Activated CD4-positive, alpha-beta T cell treated with anti-CD3 and anti-CD28 coated beads for 4 hours (primary cell): ENCODE results near the gene KITLG.
"Not testable (repeated sequence)": the region's sequence is repeated elsewhere in the genome, so short reads cannot be mapped to it uniquely, and the experiment has no call there.

ENCODE experiments used
- DNase-seq, 2 donors: peaks; one replicate each; pipeline ENCODE4 v3.0.0-alpha.2; 2020

KITLG gene

DNA sequence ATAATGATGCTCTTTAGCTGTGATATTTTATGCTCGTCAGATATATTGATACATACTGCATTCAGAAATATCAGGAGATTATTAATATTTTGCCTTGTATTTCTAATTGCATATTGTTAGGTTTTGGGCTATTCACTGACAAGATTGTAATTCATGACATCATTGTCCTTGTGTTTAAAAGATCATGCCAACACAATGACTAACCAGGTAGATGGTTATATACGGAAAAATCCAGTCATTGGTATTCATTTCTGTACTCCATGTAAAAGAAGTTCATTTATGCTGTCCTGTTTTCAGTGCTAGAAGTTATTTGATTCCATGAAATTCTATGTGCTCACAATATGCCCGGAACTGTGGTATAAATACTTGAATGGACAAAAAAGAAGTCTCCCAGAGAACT lies 107.5 kb downstream of the KITLG start:
- DNase-seq, result no peak

DNA sequence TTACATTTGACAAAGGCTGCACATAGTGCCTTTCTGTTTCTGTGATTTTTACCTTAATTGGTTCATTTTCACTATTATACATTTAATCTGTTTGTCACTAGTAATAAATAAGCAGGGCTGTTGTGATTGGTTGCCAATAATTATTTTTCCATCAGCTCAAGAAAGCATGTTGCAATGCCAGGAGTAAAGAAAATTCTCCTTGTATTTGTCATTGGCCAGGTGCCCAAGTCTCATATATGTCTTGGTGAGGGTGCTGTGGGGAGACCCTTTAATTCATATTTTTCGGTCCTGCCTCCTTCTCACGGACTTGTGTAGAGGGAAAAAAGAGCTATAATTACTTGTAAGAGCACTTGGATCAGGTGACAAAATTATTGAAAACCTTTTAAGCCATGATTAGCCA lies 108.0 kb downstream of the KITLG start:
- no peak for DNase-seq

DNA sequence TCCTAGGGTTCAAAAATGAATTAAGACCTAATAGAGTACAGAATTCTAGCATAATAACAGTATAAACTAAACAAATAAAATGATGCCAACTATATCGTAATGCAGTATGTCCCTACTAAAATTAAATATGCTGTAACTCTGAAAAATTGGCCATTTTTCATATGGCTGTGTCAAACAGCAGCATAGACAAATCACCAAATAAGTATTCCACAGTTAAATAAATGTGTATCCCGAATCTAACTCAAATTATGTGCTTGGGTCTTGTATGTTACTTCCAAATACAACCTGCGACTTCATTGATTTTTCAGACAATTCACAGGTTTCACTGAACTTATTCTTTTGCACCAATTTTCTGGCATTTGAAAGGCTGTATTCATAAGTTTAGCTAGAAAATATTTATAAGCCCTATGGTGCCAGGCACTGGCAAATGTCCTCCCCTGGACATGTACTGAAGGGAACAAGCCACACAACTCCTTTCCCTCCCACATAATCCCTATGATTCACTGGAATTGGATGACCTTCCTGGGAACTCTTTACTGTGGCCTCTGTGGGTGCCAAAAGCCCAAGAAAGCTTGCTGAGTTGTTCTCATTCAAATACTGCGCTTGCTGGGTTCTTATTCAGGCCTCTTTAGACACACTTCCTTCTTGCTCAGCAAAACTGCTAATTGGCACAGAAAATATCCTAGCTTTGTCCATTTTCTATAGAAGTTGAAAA lies 108.8 kb downstream of the KITLG start:
- DNase-seq, result no peak

DNA sequence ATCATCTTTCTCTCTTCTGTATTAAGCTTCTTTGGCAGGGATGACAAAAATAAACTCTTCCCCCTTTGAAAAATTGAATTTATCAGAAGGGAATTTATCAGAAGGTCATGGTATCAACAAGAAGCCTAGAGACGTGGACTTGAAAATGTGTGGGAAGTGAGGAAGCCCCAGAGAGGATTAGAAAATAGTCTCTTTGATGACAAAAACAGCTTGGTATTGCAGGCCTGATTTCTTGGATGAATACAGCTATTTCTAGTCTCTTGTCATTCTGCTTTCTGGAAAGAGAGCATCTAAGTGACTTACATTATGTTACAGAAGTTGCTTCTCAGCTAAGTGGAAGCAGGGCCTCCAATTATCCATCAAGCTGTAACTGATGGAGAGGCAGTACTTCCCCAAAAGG lies 111.1 kb downstream of the KITLG start:
- no peak for DNase-seq

DNA sequence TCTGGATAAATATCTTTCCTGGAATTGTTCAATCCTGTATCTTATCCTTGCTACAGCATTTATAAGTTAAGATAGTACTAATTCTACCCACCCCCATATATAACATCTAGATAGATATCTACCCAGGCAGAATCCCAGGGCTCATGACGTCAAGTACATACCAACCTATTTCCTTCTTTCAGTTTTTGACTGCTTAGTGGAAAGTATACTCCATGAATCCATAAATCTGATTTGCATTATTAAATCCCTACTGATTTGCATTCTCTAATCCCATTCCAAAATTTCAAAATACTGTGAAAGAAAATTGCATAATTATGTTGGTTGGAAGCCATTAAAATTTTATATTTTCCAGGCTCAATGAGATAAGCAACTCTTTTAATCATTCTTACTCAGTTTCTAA lies 111.7 kb downstream of the KITLG start:
- no peak for DNase-seq

DNA sequence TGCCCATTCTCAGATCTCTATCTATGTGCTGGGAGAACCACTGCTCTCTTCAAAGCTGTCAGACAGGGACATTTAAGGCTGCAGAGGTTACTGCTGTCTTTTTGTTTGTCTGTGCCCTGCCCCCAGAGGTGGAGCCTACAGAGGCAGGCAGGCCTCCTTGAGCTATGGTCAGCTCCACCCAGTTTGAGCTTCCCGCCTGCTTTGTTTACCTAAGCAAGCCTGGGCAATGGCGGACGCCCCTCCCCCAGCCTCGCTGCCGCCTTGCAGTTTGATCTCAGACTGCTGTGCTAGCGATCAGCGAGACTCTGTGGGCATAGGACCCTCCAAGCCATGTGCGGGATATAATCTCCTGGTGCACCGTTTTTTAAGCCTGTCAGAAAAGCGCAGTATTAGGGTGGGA lies 113.6 kb downstream of the KITLG start:
- not testable (repeated sequence) for DNase-seq

DNA sequence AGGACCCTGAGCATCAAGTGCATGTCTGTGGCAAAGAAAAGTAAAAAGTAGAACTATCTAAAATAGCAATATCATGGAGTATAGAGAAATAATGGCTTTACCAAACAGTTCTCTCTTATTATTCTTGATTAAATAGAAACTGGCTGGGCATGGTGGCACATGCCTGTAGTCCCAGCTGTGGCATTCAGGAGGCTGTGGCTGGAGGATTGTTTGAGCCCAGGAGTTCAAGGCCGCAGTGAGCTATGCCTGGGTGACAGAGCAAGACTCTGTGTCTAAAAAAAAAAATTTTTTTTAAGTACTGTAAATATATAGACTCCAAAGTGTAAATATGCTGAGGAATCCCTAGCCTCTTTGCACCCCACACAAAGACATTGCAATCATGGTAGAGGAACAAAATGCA lies 121.9 kb downstream of the KITLG start:
- DNase-seq, result no peak

DNA sequence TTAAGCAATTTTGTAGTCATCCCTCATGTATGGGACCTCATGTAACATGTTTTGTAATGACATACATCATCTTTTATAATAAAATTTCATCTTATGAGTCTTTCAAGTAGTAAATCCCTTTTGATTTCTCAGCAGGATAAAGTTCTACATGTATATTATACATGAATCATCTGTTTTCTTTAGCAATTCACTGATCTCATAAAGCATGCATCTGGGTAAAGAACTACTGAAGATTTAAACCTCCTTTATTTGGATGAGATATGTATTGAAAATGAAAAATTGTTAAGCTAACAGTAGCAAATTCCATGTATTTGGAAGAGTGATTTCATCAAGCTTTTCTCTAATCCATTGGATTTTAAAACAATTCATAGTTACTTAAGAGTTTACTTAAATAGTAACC lies 126.9 kb downstream of the KITLG start:
- no peak for DNase-seq

DNA sequence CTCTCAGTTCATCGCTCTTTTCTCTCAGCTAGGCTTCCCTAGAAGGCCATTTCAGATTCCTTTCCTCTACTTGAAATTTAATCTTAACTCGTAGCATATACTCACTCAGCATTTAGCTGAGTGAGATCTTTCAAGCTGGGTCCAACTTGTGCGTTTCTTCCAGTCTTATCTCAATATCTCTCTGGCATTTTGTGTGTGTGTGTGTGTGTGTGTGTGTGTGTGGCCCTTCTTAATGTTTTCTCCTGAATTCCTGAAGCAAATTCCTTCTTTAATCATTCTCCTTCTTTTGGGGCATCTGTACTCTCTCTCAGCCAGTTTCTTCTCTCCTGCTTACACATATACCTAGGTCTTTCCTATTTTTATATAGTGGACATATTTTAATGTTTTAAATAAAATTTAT lies 129.1 kb downstream of the KITLG start:
- DNase-seq, result no peak

DNA sequence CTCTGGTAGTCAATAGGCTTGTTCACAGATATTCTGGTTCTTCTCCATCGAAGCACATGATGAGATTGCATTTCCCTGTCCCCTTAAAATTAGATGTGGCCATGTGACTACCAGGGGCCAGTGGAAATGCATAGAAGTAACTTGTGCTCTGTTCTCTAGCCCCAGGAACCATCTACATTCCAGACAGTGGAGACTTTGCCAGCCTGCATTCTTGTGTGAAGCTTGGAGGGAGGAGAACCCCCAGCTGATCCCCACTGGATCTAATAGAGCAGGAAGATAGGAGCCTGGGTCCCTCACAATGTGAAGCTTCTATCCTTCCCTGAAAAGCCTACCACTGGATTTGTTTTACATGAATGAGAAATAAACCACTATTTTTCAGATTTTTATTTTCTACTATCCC lies 130.1 kb downstream of the KITLG start:
- DNase-seq, result no peak

DNA sequence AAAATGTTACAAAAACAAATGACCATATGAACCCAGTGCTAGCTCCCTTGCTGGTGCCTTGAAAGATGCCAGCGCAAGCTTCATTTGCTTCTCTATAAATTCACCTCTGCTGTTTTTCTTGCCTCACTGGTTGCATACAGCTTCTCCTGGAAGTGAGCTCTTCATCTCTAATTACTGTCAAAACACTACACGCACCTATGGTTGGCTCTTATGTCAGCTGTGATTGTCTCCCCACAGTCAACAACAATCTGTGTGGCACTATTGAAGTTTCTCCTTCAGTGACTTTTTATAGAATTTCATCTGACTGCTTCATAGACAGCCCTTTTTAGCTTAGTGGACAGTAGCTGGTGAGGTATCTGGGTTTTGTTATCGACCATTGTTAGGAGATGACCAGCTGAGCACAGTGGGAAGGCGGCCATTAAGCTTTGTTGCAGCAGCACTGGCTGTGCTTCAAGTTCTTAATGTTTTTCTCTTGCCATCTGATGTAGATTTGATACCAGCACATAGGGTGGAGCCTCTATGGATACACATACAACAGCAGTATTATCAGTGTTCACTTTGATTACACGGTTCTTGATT lies 131.8 kb downstream of the KITLG start:
- no peak for DNase-seq

DNA sequence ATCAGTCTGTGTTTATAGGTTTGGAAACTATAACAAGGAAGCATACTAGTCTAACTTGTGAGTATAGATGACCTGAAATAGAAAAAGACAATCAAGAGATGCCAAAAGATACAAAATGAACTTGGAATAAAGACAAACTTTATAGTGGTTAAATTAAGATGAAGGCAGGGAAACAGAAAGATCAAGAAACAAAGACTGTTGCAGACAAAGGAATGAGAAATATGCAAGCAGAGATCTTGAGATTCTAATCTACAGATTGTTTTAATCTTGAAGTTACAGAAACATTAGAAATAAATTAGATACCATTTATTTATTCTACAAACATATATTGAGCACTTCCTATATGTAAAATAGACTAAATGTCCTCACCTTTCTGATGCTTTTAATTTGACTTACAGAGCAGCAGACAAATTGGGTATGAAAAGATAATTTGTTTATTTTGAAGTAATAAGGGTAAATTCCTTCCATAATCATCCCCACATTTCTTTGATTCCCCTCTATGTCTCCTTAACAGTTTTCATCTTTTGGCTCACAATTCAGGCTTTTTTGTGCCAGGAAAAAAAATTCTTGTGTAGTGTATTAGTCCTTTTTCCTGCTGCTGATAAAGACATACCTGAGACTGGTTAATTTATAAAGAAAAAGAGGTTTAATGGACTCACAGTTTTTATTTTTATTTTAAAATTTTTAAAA lies 134.4 kb downstream of the KITLG start:
- DNase-seq, result no peak

DNA sequence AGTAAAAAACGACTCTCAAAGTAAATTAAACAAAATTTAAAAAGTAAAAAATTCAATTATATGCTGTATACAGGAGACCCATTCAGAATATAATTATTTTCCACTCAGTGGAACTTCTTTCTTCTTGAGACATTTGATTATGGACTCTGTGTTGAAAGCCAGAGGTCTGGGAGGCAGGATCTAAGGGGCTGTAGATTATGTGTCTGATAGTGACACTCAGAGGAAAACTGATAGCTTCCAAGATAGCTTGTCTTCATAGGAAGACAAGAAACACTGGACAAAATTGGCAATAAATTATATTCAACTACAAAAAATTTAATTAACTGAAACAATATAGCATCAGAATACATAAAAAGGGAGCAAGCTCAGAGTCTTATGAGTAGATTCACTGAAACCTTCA lies 135.8 kb downstream of the KITLG start:
- no peak for DNase-seq
